GM12873 (cell line): Measurements from ENCODE around the gene GCH1.

ENCODE experiments used
- TF ChIP-seq, protein P1 (sequence below): IDR thresholded peaks from 2 replicates; pipeline ENCODE4 v1.5.1; 2012; ENCODE audit warnings: low read depth, mild to moderate bottlenecking, moderate library complexity, low read length, control low read depth; ENCODE audit not compliant: insufficient read depth; ENCODE audit errors: missing control alignments

Gene GCH1

DNA sequence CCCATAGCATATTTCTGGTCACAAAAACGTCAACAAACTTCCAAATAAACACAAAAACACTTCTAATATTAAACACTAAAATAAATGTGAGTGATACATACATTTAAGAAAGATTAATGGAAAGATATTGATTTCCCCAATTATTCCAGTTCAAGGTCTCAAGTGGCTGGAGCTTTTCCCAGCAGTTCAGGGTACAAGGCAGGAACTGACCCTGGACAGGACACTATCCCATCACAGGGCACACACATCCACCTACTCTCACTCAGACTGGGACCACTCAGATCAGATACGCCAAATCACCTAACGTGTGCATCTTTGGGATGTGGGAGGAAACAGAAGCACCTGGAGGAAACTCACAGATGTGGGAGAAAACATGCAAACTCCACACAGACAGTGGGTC lies 50.4 kb downstream of the GCH1 start:
- TF ChIP-seq, protein P1, sequence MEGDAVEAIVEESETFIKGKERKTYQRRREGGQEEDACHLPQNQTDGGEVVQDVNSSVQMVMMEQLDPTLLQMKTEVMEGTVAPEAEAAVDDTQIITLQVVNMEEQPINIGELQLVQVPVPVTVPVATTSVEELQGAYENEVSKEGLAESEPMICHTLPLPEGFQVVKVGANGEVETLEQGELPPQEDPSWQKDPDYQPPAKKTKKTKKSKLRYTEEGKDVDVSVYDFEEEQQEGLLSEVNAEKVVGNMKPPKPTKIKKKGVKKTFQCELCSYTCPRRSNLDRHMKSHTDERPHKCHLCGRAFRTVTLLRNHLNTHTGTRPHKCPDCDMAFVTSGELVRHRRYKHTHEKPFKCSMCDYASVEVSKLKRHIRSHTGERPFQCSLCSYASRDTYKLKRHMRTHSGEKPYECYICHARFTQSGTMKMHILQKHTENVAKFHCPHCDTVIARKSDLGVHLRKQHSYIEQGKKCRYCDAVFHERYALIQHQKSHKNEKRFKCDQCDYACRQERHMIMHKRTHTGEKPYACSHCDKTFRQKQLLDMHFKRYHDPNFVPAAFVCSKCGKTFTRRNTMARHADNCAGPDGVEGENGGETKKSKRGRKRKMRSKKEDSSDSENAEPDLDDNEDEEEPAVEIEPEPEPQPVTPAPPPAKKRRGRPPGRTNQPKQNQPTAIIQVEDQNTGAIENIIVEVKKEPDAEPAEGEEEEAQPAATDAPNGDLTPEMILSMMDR, result no peak

DNA sequence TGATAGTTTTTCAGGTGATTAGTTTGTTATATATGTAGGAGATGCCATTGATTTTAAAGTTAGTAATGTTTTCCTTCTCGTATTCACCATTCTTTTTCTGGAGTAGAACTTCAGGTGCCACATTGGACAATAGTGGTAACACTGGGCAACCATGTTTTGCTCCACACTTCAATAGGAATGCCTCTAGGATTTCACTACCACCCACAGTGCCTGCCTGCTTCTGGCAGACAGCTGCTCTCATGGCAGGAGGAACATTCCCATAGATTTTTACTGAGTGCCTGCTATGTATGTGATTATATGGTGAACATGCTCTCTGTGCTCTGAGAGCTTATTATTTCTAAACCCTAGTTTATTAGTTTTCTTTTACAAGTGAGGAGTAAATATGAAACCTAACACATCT lies 53.7 kb downstream of the GCH1 start:
- TF ChIP-seq, protein P1, result no peak

DNA sequence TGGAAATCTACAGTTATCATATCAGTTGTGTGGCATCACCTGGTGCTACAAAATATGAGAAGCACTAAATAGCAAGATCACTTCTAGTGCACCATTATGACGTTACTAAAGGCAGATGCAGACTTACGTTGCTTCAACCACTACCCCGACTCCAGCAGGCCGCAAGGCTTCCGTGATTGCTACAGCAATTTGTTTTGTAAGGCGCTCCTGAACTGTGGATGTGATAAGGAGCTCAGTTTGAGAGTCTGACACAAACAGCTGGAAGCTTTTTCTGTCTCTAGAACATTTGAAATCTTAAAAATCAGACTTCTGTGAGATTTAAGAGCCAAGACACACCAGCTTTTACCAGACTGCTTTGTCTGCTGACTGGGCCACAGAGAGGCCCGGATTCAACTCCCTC lies 57.0 kb downstream of the GCH1 start:
- TF ChIP-seq, protein P1, result no peak

DNA sequence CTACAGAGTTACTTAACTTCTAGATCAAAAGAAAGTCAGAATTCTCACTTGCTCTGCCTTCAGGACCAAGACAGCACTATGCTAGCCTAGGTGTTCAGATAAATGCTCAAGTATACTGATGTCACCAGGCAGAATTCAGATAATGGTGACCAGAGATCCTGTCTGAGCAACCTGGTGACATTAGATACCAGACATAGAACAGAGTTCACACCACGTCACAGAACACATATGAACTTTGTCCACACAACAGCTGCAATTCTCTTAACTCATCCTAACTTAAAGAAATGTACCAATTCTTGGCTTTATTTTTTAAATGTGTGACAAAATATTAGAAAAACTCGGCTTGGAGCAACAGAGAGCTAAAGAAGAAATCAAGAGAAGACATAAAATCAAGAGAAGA lies 58.1 kb downstream of the GCH1 start:
- TF ChIP-seq, protein P1, result no peak

DNA sequence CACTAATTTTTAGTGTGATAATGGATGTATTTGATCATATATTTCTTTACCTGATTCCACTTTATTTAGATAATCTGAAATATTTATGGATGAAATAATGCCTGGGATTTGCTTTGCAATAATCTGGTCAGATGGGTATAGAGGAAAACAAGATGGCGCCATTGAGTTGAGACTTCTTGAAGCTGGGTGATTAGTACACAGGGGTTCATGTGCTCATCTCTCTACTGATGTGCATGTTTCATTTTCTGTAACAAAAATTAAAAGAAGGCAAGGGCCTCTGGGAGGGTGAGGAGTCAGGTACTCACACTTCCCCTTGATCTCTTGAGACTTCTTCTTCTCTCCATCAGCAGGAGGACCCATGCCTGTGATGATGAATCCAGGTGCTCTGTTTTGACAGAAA lies 61.8 kb downstream of the GCH1 start:
- TF ChIP-seq, protein P1, result no peak

DNA sequence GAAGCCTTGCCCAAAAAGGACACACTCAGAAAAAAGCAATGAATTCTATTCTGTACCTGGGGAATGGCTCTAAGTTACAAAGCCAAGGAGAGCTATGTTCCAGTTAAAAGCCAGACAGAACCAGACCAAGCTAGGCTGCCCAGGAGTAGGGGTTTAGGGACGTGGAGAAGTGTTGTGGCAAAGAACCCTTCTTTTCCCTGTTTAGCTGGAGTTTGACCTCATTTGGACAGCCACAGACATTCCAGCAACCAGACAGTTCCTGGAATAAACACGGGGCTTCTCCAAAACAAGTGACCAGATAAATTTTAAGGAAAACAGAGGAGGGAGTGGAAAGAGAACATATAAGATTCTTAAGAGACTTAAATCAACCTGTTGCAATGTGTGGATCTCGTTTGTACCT lies 62.3 kb downstream of the GCH1 start:
- TF ChIP-seq, protein P1, result no peak

DNA sequence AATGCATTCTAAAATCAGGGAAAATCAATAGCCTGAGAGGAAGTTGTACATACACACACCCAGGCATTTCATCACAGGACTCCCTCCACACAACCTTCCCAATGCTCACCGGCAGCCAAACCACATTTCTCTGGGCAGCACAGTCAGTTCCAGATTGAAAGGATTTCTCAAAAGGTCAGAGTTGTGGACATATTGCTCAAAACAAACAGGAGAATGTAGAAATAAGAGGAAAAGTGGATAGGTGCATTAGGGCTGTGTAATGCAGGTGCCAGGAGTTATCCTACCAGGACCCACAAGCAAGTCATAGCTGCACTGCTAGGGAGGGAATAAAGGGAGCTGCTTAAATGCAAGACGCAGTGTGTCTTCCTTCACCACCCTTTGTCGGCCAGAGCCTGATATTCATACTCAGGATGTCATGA lies 62.9 kb downstream of the GCH1 start:
- TF ChIP-seq, protein P1, result no peak
